HEK293 (cell line): Measurements from ENCODE around the gene MRPL20.

Experiments
- GLIS1 ChIP-seq: fragments of 450-650 bp; formaldehyde crosslinking; IDR thresholded peaks from 2 replicates; pipeline ENCODE4 v1.5.1; 2016; ENCODE audit warnings: missing biosample characterization, missing genetic modification characterization
- KLF16 ChIP-seq: fragments of 450-650 bp; formaldehyde crosslinking; IDR thresholded peaks from 2 replicates; pipeline ENCODE4 v1.5.1; 2017; ENCODE audit warnings: missing biosample characterization, missing genetic modification characterization
- KLF7 ChIP-seq: fragments of 450-650 bp; formaldehyde crosslinking; IDR thresholded peaks from 2 replicates; pipeline ENCODE4 v1.5.1; 2016; ENCODE audit warnings: missing biosample characterization, missing genetic modification characterization, borderline replicate concordance
- KLF8 ChIP-seq: fragments of 450-650 bp; formaldehyde crosslinking; IDR thresholded peaks from 2 replicates; pipeline ENCODE4 v1.5.1; 2016; ENCODE audit warnings: missing biosample characterization, missing genetic modification characterization
- SCRT1 ChIP-seq: fragments of 450-650 bp; formaldehyde crosslinking; IDR thresholded peaks from 2 replicates; pipeline ENCODE4 v1.5.1; 2016; ENCODE audit warnings: missing biosample characterization, missing genetic modification characterization, borderline replicate concordance
- SETDB1 ChIP-seq: IDR thresholded peaks from one replicate; pipeline ENCODE4 v1.6.1; 2017; ENCODE audit warnings: mild to moderate bottlenecking, low read length, moderate library complexity, mixed read lengths; ENCODE audit not compliant: insufficient read length
- ZBTB11 ChIP-seq: fragments of 450-650 bp; formaldehyde crosslinking; conservative IDR thresholded peaks from 2 replicates; pipeline ENCODE4 v1.5.1; 2016; ENCODE audit warnings: low read depth, missing biosample characterization, missing genetic modification characterization
- ZBTB20 ChIP-seq: fragments of 450-650 bp; formaldehyde crosslinking; IDR thresholded peaks from 2 replicates; pipeline ENCODE4 v1.5.1; 2016; ENCODE audit warnings: missing biosample characterization, missing genetic modification characterization
- ZEB2 ChIP-seq: fragments of 450-650 bp; formaldehyde crosslinking; IDR thresholded peaks from 2 replicates; pipeline ENCODE4 v1.5.1; 2016; ENCODE audit warnings: missing biosample characterization, missing genetic modification characterization
- ZNF146 ChIP-seq: fragments of 450-650 bp; formaldehyde crosslinking; IDR thresholded peaks from 2 replicates; pipeline ENCODE4 v1.5.1; 2016; ENCODE audit warnings: missing biosample characterization, missing genetic modification characterization
- ZNF155 ChIP-seq: fragments of 450-650 bp; formaldehyde crosslinking; IDR thresholded peaks from 2 replicates; pipeline ENCODE4 v1.5.1; 2016; ENCODE audit warnings: missing biosample characterization, missing genetic modification characterization
- ZNF324 ChIP-seq: fragments of 450-650 bp; formaldehyde crosslinking; IDR thresholded peaks from 2 replicates; pipeline ENCODE4 v1.5.1; 2016; ENCODE audit warnings: missing biosample characterization, missing genetic modification characterization
- ZNF518A ChIP-seq: fragments of 450-650 bp; formaldehyde crosslinking; conservative IDR thresholded peaks from 2 replicates; pipeline ENCODE4 v1.5.1; 2016; ENCODE audit warnings: low read depth, missing biosample characterization, missing genetic modification characterization
- ZNF561 ChIP-seq: fragments of 450-650 bp; IDR thresholded peaks from 2 replicates; pipeline ENCODE4 v1.5.1; 2018; ENCODE audit warnings: missing biosample characterization, missing genetic modification characterization, borderline replicate concordance
- ZNF692 ChIP-seq: fragments of 450-650 bp; formaldehyde crosslinking; IDR thresholded peaks from 2 replicates; pipeline ENCODE4 v1.5.1; 2016; ENCODE audit warnings: missing biosample characterization, missing genetic modification characterization
- ZNF843 ChIP-seq: fragments of 450-650 bp; formaldehyde crosslinking; IDR thresholded peaks from 2 replicates; pipeline ENCODE4 v1.5.1; 2016; ENCODE audit warnings: missing biosample characterization, missing genetic modification characterization
- ZSCAN4 ChIP-seq: fragments of 450-650 bp; formaldehyde crosslinking; IDR thresholded peaks from 2 replicates; pipeline ENCODE4 v1.5.1; 2017; ENCODE audit warnings: missing biosample characterization, missing genetic modification characterization
- ZSCAN5A ChIP-seq: fragments of 450-650 bp; formaldehyde crosslinking; IDR thresholded peaks from 2 replicates; pipeline ENCODE4 v1.5.1; 2016; ENCODE audit warnings: missing biosample characterization, missing genetic modification characterization
- TF ChIP-seq, protein P1 (sequence below): sonication (generic); formaldehyde crosslinking; IDR thresholded peaks from 2 replicates; pipeline ENCODE4 v1.8.1; 2022; ENCODE audit warnings: mild to moderate bottlenecking, moderate library complexity, missing genetic modification reagents
- TF ChIP-seq, protein P2 (sequence below): fragments of 450-650 bp; formaldehyde crosslinking; IDR thresholded peaks from 2 replicates; pipeline ENCODE4 v1.5.1; 2016; ENCODE audit warnings: missing biosample characterization, missing genetic modification characterization
- TF ChIP-seq, protein P3 (sequence below): fragments of 450-650 bp; IDR thresholded peaks from 2 replicates; pipeline ENCODE4 v1.5.1; 2018; ENCODE audit warnings: missing biosample characterization, missing genetic modification characterization

Gene MRPL20

GRCh38 chr1:1406821-1407635, at the start of gene MRPL20 (continued):
- TF ChIP-seq ZBTB11 (tag by site-specific recombination) (peak; percentile 96), SETDB1 (no peak), ZNF518A (tag by site-specific recombination) (peak; percentile 99), ZEB2 (peak; percentile 75), ZNF843 (tag by site-specific recombination) (peak; percentile 74), ZNF146 (tag by site-specific recombination) (peak; percentile 31; the same call in 1 of the 2 replicates), GLIS1 (tag by site-specific recombination) (peak; percentile 28; the same call in 1 of the 2 replicates), SCRT1 (tag by site-specific recombination) (no peak), ZNF155 (no peak), KLF16 (tag by site-specific recombination) (peak; percentile 79), KLF8 (tag by site-specific recombination) (peak; percentile 66; the same call in 1 of the 2 replicates), ZNF324 (peak; percentile 63; the same call in 1 of the 2 replicates), KLF7 (no peak), ZBTB20 (peak; percentile 66), ZNF561 (tag by site-specific recombination) (peak; percentile 53; the same call in 1 of the 2 replicates), ZSCAN5A (tag by site-specific recombination) (peak; percentile 75; the same call in 1 of the 2 replicates), ZSCAN4 (tag by site-specific recombination) (peak; percentile 15; the same call in 1 of the 2 replicates), ZNF692 (tag by site-specific recombination) (peak; percentile 74)
- TF ChIP-seq, protein P1, sequence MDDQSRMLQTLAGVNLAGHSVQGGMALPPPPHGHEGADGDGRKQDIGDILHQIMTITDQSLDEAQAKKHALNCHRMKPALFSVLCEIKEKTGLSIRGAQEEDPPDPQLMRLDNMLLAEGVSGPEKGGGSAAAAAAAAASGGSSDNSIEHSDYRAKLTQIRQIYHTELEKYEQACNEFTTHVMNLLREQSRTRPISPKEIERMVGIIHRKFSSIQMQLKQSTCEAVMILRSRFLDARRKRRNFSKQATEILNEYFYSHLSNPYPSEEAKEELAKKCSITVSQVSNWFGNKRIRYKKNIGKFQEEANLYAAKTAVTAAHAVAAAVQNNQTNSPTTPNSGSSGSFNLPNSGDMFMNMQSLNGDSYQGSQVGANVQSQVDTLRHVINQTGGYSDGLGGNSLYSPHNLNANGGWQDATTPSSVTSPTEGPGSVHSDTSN (CRISPR knock-in tag): peak; percentile 15; the same call in 1 of the 2 replicates
- TF ChIP-seq, protein P2, sequence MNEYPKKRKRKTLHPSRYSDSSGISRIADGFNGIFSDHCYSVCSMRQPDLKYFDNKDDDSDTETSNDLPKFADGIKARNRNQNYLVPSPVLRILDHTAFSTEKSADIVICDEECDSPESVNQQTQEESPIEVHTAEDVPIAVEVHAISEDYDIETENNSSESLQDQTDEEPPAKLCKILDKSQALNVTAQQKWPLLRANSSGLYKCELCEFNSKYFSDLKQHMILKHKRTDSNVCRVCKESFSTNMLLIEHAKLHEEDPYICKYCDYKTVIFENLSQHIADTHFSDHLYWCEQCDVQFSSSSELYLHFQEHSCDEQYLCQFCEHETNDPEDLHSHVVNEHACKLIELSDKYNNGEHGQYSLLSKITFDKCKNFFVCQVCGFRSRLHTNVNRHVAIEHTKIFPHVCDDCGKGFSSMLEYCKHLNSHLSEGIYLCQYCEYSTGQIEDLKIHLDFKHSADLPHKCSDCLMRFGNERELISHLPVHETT (tag by site-specific recombination): peak; percentile 89
- TF ChIP-seq, protein P3, sequence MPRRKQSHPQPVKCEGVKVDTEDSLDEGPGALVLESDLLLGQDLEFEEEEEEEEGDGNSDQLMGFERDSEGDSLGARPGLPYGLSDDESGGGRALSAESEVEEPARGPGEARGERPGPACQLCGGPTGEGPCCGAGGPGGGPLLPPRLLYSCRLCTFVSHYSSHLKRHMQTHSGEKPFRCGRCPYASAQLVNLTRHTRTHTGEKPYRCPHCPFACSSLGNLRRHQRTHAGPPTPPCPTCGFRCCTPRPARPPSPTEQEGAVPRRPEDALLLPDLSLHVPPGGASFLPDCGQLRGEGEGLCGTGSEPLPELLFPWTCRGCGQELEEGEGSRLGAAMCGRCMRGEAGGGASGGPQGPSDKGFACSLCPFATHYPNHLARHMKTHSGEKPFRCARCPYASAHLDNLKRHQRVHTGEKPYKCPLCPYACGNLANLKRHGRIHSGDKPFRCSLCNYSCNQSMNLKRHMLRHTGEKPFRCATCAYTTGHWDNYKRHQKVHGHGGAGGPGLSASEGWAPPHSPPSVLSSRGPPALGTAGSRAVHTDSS (tag by site-specific recombination): peak; percentile 91
